Activated T-cell treated with anti-CD3 and anti-CD28 coated beads, Interleukin-2, amount 50 U/mL, for 72 hours (primary cell): Measurements from ENCODE around the gene MYLIP. TPM values are rescaled to one million over a fixed set of nuclear protein-coding genes. Genes with fewer than 3 reads are reported as not detected.
"Not testable (repeated sequence)": the region's sequence is repeated elsewhere in the genome, so short reads cannot be mapped to it uniquely, and the experiment has no call there.

Source experiments
- ATAC-seq, 2 donors: fragments of 150-1000 bp; cut with Tn5 transposase; replicated peaks in 1 of 2; 2 replicates each; pipeline ENCODE4 v1.10.0; 2021; ENCODE audit warnings: moderate library complexity in 2 of 2, mild to moderate bottlenecking in 1 of 2
- DNase-seq, 2 donors: peaks; one replicate each; pipeline ENCODE4 v3.0.0; 2021 to 2022; ENCODE audit warnings: mixed read lengths in 1 of 2
- H3K27ac Mint-ChIP-seq: one replicate; pipeline ENCODE4 v1.8.0; 2022; ENCODE audit warnings: mild to moderate bottlenecking, moderate library complexity, mixed read lengths
- H3K27me3 Mint-ChIP-seq: one replicate; pipeline ENCODE4 v1.8.0; 2022; ENCODE audit warnings: low read depth, mixed read lengths
- H3K36me3 Mint-ChIP-seq, 2 donors: one replicate each; pipeline ENCODE4 v1.8.0; 2022; ENCODE audit warnings: mixed read lengths in 2 of 2, mild to moderate bottlenecking in 1 of 2; ENCODE audit not compliant: insufficient read depth in 2 of 2
- H3K4me1 Mint-ChIP-seq: one replicate; pipeline ENCODE4 v1.8.0; 2022; ENCODE audit warnings: low read depth, mixed read lengths
- H3K4me3 Mint-ChIP-seq, 2 donors: one replicate each; pipeline ENCODE4 v1.8.0; 2022; ENCODE audit warnings: mild to moderate bottlenecking in 2 of 2, mixed read lengths in 2 of 2, moderate library complexity in 2 of 2
- H3K9me3 Mint-ChIP-seq, 2 donors: one replicate each; pipeline ENCODE4 v1.8.0; 2022; ENCODE audit warnings: mixed read lengths in 2 of 2
- total RNA-seq, 2 donors: library from RNA; stranded (reverse); gene quantifications; one replicate each; pipeline ENCODE4 v1.2.3, GENCODE V29; 2022

Gene MYLIP
- total RNA-seq, 2 donors from 2014 or later = 16.0 to 19.1 TPM

GRCh38 chr6:16173167-16173940 lies 44.5 kb downstream of the MYLIP start:
- ATAC-seq (no peak), DNase-seq (no peak)
- Mint-ChIP-seq H3K36me3 (no peaks in the 10 kb centered on the region), H3K27ac (no peak overlapping the region), H3K27me3 (peaks cover 13% of the 10 kb centered on the region), H3K4me1 (peaks cover 16% of the 10 kb centered on the region), H3K9me3 (peaks cover 0 to under 1% of the 10 kb centered on the region in 2 donors), H3K4me3 (no peak overlapping the region)

GRCh38 chr6:16174416-16175078 lies 45.7 kb downstream of the MYLIP start:
- DNase-seq (no peak), ATAC-seq (no peak)
- H3K9me3 Mint-ChIP-seq = peaks cover 0 to 3% of the 10 kb centered on the region in 2 donors
- H3K36me3 Mint-ChIP-seq = no peaks in the 10 kb centered on the region
- no peak overlapping the region for H3K27ac Mint-ChIP-seq
- peaks cover 7% of the 10 kb centered on the region for H3K27me3 Mint-ChIP-seq
- H3K4me3 Mint-ChIP-seq = no peak overlapping the region
- H3K4me1 Mint-ChIP-seq = peaks cover 10% of the 10 kb centered on the region

GRCh38 chr6:16176600-16176999 lies 47.7 kb downstream of the MYLIP start:
- H3K27me3 Mint-ChIP-seq, ATAC-seq, H3K4me3 Mint-ChIP-seq, H3K36me3 Mint-ChIP-seq, DNase-seq, H3K27ac Mint-ChIP-seq, H3K9me3 Mint-ChIP-seq: not testable (repeated sequence)
- H3K4me1 Mint-ChIP-seq = peaks cover 20% of the 10 kb centered on the region

GRCh38 chr6:16177881-16178280 lies 49.0 kb downstream of the MYLIP start:
- Mint-ChIP-seq H3K27me3 (peaks cover 6% of the 10 kb centered on the region), H3K27ac (no peak overlapping the region), H3K4me1 (peaks cover 21% of the 10 kb centered on the region), H3K36me3 (peaks cover 8 to 11% of the 10 kb centered on the region in 2 donors), H3K4me3 (no peak overlapping the region), H3K9me3 (peaks cover 5 to 6% of the 10 kb centered on the region in 2 donors)
- ATAC-seq = no peak
- no peak for DNase-seq

GRCh38 chr6:16178351-16178750 lies 49.5 kb downstream of the MYLIP start:
- no peak overlapping the region for H3K27ac Mint-ChIP-seq
- peaks cover 1% of the 10 kb centered on the region for H3K27me3 Mint-ChIP-seq
- no peak overlapping the region for H3K4me3 Mint-ChIP-seq
- ATAC-seq (no peak), DNase-seq (no peak)
- peaks cover 26% of the 10 kb centered on the region for H3K4me1 Mint-ChIP-seq
- H3K36me3 Mint-ChIP-seq = peaks cover 8 to 11% of the 10 kb centered on the region in 2 donors
- peaks cover 5 to 6% of the 10 kb centered on the region in 2 donors for H3K9me3 Mint-ChIP-seq

GRCh38 chr6:16179063-16179462 lies 50.2 kb downstream of the MYLIP start:
- Mint-ChIP-seq H3K27ac (no peak overlapping the region), H3K4me1 (peaks cover 30% of the 10 kb centered on the region), H3K4me3 (no peak overlapping the region), H3K36me3 (peaks cover 8 to 11% of the 10 kb centered on the region in 2 donors), H3K27me3 (no peaks in the 10 kb centered on the region), H3K9me3 (peaks cover 5 to 6% of the 10 kb centered on the region in 2 donors)
- ATAC-seq (no peak), DNase-seq (no peak)

- peak; percentile 68 for ATAC-seq
- H3K27me3 Mint-ChIP-seq = no peaks in the 10 kb centered on the region
- H3K9me3 Mint-ChIP-seq = peaks cover 5 to 6% of the 10 kb centered on the region in 2 donors
- H3K27ac Mint-ChIP-seq = peak overlapping the region; percentile 66
- peaks cover 8 to 11% of the 10 kb centered on the region in 2 donors for H3K36me3 Mint-ChIP-seq
- peaks cover 34% of the 10 kb centered on the region for H3K4me1 Mint-ChIP-seq
- H3K4me3 Mint-ChIP-seq = peak overlapping the region; percentile 55 to 77
- peak; percentile 15 to 22 for DNase-seq
Observed at GRCh38 chr6:16179970-16180431, 51.1 kb downstream of the MYLIP start.

GRCh38 chr6:16180696-16181438 lies 52.0 kb downstream of the MYLIP start:
- Mint-ChIP-seq H3K36me3 (peaks cover 8 to 11% of the 10 kb centered on the region in 2 donors), H3K4me3 (peak overlapping the region; percentile 55 to 77), H3K27ac (no peak overlapping the region), H3K4me1 (peaks cover 34% of the 10 kb centered on the region), H3K9me3 (peaks cover 5 to 6% of the 10 kb centered on the region in 2 donors), H3K27me3 (no peaks in the 10 kb centered on the region)
- ATAC-seq (no peak), DNase-seq (no peak)

- ATAC-seq = no peak
- no peaks in the 10 kb centered on the region for H3K27me3 Mint-ChIP-seq
- DNase-seq = no peak
- peaks cover 34% of the 10 kb centered on the region for H3K4me1 Mint-ChIP-seq
- H3K9me3 Mint-ChIP-seq = peaks cover 5 to 6% of the 10 kb centered on the region in 2 donors
- H3K27ac Mint-ChIP-seq = no peak overlapping the region
- H3K4me3 Mint-ChIP-seq = peak overlapping the region in 1 of 2 donors; percentile 34
- H3K36me3 Mint-ChIP-seq = peaks cover 8 to 11% of the 10 kb centered on the region in 2 donors
Observed at GRCh38 chr6:16181439-16182297, 52.8 kb downstream of the MYLIP start.

- DNase-seq (no peak), ATAC-seq (no peak)
- peaks cover 8 to 11% of the 10 kb centered on the region in 2 donors for H3K36me3 Mint-ChIP-seq
- peak overlapping the region; percentile 38 for H3K27ac Mint-ChIP-seq
- H3K27me3 Mint-ChIP-seq = no peaks in the 10 kb centered on the region
- peak overlapping the region in 1 of 2 donors; percentile 44 for H3K4me3 Mint-ChIP-seq
- peaks cover 5 to 6% of the 10 kb centered on the region in 2 donors for H3K9me3 Mint-ChIP-seq
- peaks cover 34% of the 10 kb centered on the region for H3K4me1 Mint-ChIP-seq
Observed at GRCh38 chr6:16183187-16183664, 54.3 kb downstream of the MYLIP start.

GRCh38 chr6:16184129-16184528 lies 55.2 kb downstream of the MYLIP start:
- ATAC-seq = peak; percentile 32 to 66
- DNase-seq = no peak
- Mint-ChIP-seq H3K27ac (no peak overlapping the region), H3K36me3 (peaks cover 8 to 11% of the 10 kb centered on the region in 2 donors), H3K27me3 (no peaks in the 10 kb centered on the region), H3K4me3 (no peak overlapping the region), H3K4me1 (peaks cover 34% of the 10 kb centered on the region), H3K9me3 (peaks cover 3 to 5% of the 10 kb centered on the region in 2 donors)

GRCh38 chr6:16184551-16184950 lies 55.7 kb downstream of the MYLIP start:
- Mint-ChIP-seq H3K27me3 (peaks cover under 1% of the 10 kb centered on the region), H3K9me3 (peaks cover 3 to 5% of the 10 kb centered on the region in 2 donors), H3K4me3 (no peak overlapping the region), H3K36me3 (peaks cover 8 to 11% of the 10 kb centered on the region in 2 donors), H3K4me1 (peaks cover 33% of the 10 kb centered on the region), H3K27ac (no peak overlapping the region)
- ATAC-seq (no peak), DNase-seq (no peak)
